Measurements from ENCODE around the gene HOXA9.

Gene HOXA9

GRCh38 chr7:27133409-27134231 is 31.7 kb downstream of the HOXA9 start (continued):
- no peak for TF ChIP-seq ZNF514 (tag by site-specific recombination; IDR thresholded peaks at IDR 0.05)
- TF ChIP-seq ZNF184 (tag by site-specific recombination; IDR thresholded peaks at IDR 0.05): no peak
- TF ChIP-seq ZNF704 (tag by site-specific recombination; IDR thresholded peaks at IDR 0.05): no peak
- TF ChIP-seq SCRT2 (tag by site-specific recombination; IDR thresholded peaks at IDR 0.05): no peak
- TF ChIP-seq IKZF3 (tag by site-specific recombination; IDR thresholded peaks at IDR 0.05): peak; percentile 75
- TF ChIP-seq ZNF174 (tag by site-specific recombination; IDR thresholded peaks at IDR 0.05): no peak
- no peak for TF ChIP-seq ZNF626 (tag by site-specific recombination; IDR thresholded peaks at IDR 0.05)
- no peak for TF ChIP-seq ZNF18 (tag by site-specific recombination; IDR thresholded peaks at IDR 0.05)
- peak; percentile 45; the same call in 1 of the 2 replicates for TF ChIP-seq ZNF366 (tag by site-specific recombination; conservative IDR thresholded peaks at IDR 0.05)
- no peak for TF ChIP-seq ZBTB7A (tag by site-specific recombination; IDR thresholded peaks at IDR 0.05; ENCODE audit: low read depth)
- no peak for TF ChIP-seq ZNF16 (tag by site-specific recombination; IDR thresholded peaks at IDR 0.05; ENCODE audit: low read depth)
- TF ChIP-seq ZNF341 (tag by site-specific recombination; IDR thresholded peaks at IDR 0.05; ENCODE audit: low read depth): no peak

GRCh38 chr7:27132978-27133377 is 32.4 kb downstream of the HOXA9 start:
- H3K4me1 ChIP-seq (ENCODE audit: control insufficient read depth, insufficient read depth, low read length): peaks cover 71% of the 10 kb centered on the region
- POLR2A ChIA-PET: interaction anchor here (1.3 kb wide), 1 partner anchor 32 kb away, joined by 4 read pairs; no protein-coding TSS in a partner anchor
- TF ChIP-seq ZNF37A (tag by site-specific recombination; IDR thresholded peaks at IDR 0.05) (no peak), ZBTB26 (tag by site-specific recombination; optimal IDR thresholded peaks at IDR 0.05) (no peak), ZFP37 (tag by site-specific recombination; IDR thresholded peaks at IDR 0.05) (no peak), ZNF133 (tag by site-specific recombination; IDR thresholded peaks at IDR 0.05) (no peak), WT1 (tag by site-specific recombination; IDR thresholded peaks at IDR 0.05) (peak; percentile 9; the same call in 1 of the 2 replicates), MEIS1 (CRISPR knock-in tag; IDR thresholded peaks at IDR 0.05; ENCODE audit: borderline replicate concordance) (no peak), ZNF501 (tag by site-specific recombination; IDR thresholded peaks at IDR 0.05) (no peak), ZIC2 (tag by site-specific recombination; IDR thresholded peaks at IDR 0.05) (no peak), ZNF302 (tag by site-specific recombination; IDR thresholded peaks at IDR 0.05; ENCODE audit: low read depth) (no peak), KLF10 (tag by site-specific recombination; IDR thresholded peaks at IDR 0.05) (0 out of 2 replicates have a peak, but pooled peaks have one; percentile 31), ZNF623 (tag by site-specific recombination; IDR thresholded peaks at IDR 0.05) (no peak), ZNF629 (tag by site-specific recombination; IDR thresholded peaks at IDR 0.05) (peak; percentile 28; the same call in 1 of the 2 replicates), FEZF1 (tag by site-specific recombination; IDR thresholded peaks at IDR 0.05) (peak; percentile 92), ZNF114 (tag by site-specific recombination; IDR thresholded peaks at IDR 0.05) (no peak), BCL6B (tag by site-specific recombination; IDR thresholded peaks at IDR 0.05) (no peak), ZNF48 (tag by site-specific recombination; IDR thresholded peaks at IDR 0.05) (no peak), PRDM10 (tag by site-specific recombination; IDR thresholded peaks at IDR 0.05) (0 out of 2 replicates have a peak, but pooled peaks have one; percentile 39)

More at GRCh38 chr7:27132978-27133377, 32.4 kb downstream of the HOXA9 start:
- Histone ChIP-seq H3K9me3 (ENCODE audit: control insufficient read depth, insufficient read depth, low read depth, low read length) (no peaks in the 10 kb centered on the region), H3K36me3 (ENCODE audit: control insufficient read depth in 2 of 2, insufficient read depth in 1 of 2, low read length in 2 of 2) (peaks cover 5 to 12% of the 10 kb centered on the region in 2 experiments; a peak in 1 of 3 replicates), H3K27ac (ENCODE audit: extremely low read depth, low read depth, low read length) (peak overlapping the region; percentile 56; the same call in 1 of the 2 replicates), H3K4me3 (ENCODE audit: low read depth, low read length) (no peak overlapping the region)
- CTCF ChIA-PET: interaction anchor here (0.6 to 2.4 kb wide), 7 partner anchors 10 to 763 kb away, joined by 3 to 12 read pairs (median 5); partner anchors contain the start of gene HOXA5
